Measurements from ENCODE around the gene ATP6V0C. TPM values are rescaled to one million over a fixed set of nuclear protein-coding genes. Genes with fewer than 3 reads are reported as not detected.

ATP6V0C gene
- total RNA-seq, 1 experiment from 2014 or later: 212 TPM

DNA sequence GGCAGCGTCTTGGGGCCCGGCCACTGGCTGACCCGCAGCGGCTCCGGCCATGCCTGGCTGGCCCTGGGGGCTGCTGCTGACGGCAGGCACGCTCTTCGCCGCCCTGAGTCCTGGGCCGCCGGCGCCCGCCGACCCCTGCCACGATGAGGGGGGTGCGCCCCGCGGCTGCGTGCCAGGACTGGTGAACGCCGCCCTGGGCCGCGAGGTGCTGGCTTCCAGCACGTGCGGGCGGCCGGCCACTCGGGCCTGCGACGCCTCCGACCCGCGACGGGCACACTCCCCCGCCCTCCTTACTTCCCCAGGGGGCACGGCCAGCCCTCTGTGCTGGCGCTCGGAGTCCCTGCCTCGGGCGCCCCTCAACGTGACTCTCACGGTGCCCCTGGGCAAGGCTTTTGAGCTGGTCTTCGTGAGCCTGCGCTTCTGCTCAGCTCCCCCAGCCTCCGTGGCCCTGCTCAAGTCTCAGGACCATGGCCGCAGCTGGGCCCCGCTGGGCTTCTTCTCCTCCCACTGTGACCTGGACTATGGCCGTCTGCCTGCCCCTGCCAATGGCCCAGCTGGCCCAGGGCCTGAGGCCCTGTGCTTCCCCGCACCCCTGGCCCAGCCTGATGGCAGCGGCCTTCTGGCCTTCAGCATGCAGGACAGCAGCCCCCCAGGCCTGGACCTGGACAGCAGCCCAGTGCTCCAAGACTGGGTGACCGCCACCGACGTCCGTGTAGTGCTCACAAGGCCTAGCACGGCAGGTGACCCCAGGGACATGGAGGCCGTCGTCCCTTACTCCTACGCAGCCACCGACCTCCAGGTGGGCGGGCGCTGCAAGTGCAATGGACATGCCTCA, 41.9 kb upstream of the ATP6V0C start (continued):
- TF ChIP-seq, protein P1, sequence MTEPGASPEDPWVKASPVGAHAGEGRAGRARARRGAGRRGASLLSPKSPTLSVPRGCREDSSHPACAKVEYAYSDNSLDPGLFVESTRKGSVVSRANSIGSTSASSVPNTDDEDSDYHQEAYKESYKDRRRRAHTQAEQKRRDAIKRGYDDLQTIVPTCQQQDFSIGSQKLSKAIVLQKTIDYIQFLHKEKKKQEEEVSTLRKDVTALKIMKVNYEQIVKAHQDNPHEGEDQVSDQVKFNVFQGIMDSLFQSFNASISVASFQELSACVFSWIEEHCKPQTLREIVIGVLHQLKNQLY (CRISPR knock-in tag; IDR thresholded peaks at IDR 0.05): no peak
- TF ChIP-seq PRRX2 (CRISPR knock-in tag; IDR thresholded peaks at IDR 0.05) (no peak), MXD4 (CRISPR knock-in tag; IDR thresholded peaks at IDR 0.05; ENCODE audit: borderline replicate concordance) (no peak), NFYB (CRISPR knock-in tag; conservative IDR thresholded peaks at IDR 0.05; ENCODE audit: low read depth) (no peak), ZNF219 (CRISPR knock-in tag; IDR thresholded peaks at IDR 0.05; ENCODE audit: borderline replicate concordance) (no peak; the same call in 1 of the 2 replicates), ZNF263 (CRISPR knock-in tag; IDR thresholded peaks at IDR 0.05; ENCODE audit: low read depth) (no peak), ZNF671 (CRISPR knock-in tag; IDR thresholded peaks at IDR 0.05) (no peak), SP1 (CRISPR knock-in tag; conservative IDR thresholded peaks at IDR 0.05) (no peak), JAZF1 (CRISPR knock-in tag; IDR thresholded peaks at IDR 0.05) (no peak), TP53 (CRISPR knock-in tag; IDR thresholded peaks at IDR 0.05) (no peak), SMAD3 (CRISPR knock-in tag; IDR thresholded peaks at IDR 0.05; ENCODE audit: borderline replicate concordance) (no peak), RORB (CRISPR knock-in tag; IDR thresholded peaks at IDR 0.05) (no peak), ZNF416 (CRISPR knock-in tag; IDR thresholded peaks at IDR 0.05) (no peak), ZNF138 (CRISPR knock-in tag; conservative IDR thresholded peaks at IDR 0.05) (no peak), FOXP1 (CRISPR knock-in tag; IDR thresholded peaks at IDR 0.05; ENCODE audit: borderline replicate concordance) (peak; percentile 70; the same call in 1 of the 2 replicates), FOXJ3 (CRISPR knock-in tag; IDR thresholded peaks at IDR 0.05; ENCODE audit: borderline replicate concordance) (no peak), TCF7 (CRISPR knock-in tag; IDR thresholded peaks at IDR 0.05; ENCODE audit: low read depth) (no peak), SOX15 (CRISPR knock-in tag; IDR thresholded peaks at IDR 0.05) (no peak), MYBL2 (CRISPR knock-in tag; IDR thresholded peaks at IDR 0.05) (no peak), SMAD4 (CRISPR knock-in tag; IDR thresholded peaks at IDR 0.05) (no peak)
- TF ChIP-seq, protein P2, sequence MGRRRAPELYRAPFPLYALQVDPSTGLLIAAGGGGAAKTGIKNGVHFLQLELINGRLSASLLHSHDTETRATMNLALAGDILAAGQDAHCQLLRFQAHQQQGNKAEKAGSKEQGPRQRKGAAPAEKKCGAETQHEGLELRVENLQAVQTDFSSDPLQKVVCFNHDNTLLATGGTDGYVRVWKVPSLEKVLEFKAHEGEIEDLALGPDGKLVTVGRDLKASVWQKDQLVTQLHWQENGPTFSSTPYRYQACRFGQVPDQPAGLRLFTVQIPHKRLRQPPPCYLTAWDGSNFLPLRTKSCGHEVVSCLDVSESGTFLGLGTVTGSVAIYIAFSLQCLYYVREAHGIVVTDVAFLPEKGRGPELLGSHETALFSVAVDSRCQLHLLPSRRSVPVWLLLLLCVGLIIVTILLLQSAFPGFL (CRISPR knock-in tag; IDR thresholded peaks at IDR 0.05; ENCODE audit: borderline replicate concordance): no peak
- TF ChIP-seq, protein P3, sequence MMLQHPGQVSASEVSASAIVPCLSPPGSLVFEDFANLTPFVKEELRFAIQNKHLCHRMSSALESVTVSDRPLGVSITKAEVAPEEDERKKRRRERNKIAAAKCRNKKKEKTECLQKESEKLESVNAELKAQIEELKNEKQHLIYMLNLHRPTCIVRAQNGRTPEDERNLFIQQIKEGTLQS (CRISPR knock-in tag; conservative IDR thresholded peaks at IDR 0.05): no peak
- TF ChIP-seq, protein P4, sequence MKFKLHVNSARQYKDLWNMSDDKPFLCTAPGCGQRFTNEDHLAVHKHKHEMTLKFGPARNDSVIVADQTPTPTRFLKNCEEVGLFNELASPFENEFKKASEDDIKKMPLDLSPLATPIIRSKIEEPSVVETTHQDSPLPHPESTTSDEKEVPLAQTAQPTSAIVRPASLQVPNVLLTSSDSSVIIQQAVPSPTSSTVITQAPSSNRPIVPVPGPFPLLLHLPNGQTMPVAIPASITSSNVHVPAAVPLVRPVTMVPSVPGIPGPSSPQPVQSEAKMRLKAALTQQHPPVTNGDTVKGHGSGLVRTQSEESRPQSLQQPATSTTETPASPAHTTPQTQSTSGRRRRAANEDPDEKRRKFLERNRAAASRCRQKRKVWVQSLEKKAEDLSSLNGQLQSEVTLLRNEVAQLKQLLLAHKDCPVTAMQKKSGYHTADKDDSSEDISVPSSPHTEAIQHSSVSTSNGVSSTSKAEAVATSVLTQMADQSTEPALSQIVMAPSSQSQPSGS (CRISPR knock-in tag; IDR thresholded peaks at IDR 0.05; ENCODE audit: borderline replicate concordance, low read depth): no peak
- TF ChIP-seq, protein P5, sequence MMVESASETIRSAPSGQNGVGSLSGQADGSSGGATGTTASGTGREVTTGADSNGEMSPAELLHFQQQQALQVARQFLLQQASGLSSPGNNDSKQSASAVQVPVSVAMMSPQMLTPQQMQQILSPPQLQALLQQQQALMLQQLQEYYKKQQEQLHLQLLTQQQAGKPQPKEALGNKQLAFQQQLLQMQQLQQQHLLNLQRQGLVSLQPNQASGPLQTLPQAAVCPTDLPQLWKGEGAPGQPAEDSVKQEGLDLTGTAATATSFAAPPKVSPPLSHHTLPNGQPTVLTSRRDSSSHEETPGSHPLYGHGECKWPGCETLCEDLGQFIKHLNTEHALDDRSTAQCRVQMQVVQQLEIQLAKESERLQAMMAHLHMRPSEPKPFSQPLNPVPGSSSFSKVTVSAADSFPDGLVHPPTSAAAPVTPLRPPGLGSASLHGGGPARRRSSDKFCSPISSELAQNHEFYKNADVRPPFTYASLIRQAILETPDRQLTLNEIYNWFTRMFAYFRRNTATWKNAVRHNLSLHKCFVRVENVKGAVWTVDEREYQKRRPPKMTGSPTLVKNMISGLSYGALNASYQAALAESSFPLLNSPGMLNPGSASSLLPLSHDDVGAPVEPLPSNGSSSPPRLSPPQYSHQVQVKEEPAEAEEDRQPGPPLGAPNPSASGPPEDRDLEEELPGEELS (CRISPR knock-in tag; IDR thresholded peaks at IDR 0.05): peak; percentile 74
- TF ChIP-seq, protein P6, sequence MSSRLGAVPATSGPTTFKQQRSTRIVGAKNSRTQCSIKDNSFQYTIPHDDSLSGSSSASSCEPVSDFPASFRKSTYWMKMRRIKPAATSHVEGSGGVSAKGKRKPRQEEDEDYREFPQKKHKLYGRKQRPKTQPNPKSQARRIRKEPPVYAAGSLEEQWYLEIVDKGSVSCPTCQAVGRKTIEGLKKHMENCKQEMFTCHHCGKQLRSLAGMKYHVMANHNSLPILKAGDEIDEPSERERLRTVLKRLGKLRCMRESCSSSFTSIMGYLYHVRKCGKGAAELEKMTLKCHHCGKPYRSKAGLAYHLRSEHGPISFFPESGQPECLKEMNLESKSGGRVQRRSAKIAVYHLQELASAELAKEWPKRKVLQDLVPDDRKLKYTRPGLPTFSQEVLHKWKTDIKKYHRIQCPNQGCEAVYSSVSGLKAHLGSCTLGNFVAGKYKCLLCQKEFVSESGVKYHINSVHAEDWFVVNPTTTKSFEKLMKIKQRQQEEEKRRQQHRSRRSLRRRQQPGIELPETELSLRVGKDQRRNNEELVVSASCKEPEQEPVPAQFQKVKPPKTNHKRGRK (CRISPR knock-in tag; IDR thresholded peaks at IDR 0.05; ENCODE audit: borderline replicate concordance): no peak
- TF ChIP-seq, protein P7, sequence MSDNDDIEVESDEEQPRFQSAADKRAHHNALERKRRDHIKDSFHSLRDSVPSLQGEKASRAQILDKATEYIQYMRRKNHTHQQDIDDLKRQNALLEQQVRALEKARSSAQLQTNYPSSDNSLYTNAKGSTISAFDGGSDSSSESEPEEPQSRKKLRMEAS (CRISPR knock-in tag; IDR thresholded peaks at IDR 0.05): peak; percentile 83; the same call in 1 of the 2 replicates
- TF ChIP-seq, protein P8, sequence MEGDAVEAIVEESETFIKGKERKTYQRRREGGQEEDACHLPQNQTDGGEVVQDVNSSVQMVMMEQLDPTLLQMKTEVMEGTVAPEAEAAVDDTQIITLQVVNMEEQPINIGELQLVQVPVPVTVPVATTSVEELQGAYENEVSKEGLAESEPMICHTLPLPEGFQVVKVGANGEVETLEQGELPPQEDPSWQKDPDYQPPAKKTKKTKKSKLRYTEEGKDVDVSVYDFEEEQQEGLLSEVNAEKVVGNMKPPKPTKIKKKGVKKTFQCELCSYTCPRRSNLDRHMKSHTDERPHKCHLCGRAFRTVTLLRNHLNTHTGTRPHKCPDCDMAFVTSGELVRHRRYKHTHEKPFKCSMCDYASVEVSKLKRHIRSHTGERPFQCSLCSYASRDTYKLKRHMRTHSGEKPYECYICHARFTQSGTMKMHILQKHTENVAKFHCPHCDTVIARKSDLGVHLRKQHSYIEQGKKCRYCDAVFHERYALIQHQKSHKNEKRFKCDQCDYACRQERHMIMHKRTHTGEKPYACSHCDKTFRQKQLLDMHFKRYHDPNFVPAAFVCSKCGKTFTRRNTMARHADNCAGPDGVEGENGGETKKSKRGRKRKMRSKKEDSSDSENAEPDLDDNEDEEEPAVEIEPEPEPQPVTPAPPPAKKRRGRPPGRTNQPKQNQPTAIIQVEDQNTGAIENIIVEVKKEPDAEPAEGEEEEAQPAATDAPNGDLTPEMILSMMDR (IDR thresholded peaks at IDR 0.05): no peak
- TF ChIP-seq, protein P9, sequence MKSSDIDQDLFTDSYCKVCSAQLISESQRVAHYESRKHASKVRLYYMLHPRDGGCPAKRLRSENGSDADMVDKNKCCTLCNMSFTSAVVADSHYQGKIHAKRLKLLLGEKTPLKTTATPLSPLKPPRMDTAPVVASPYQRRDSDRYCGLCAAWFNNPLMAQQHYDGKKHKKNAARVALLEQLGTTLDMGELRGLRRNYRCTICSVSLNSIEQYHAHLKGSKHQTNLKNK (CRISPR knock-in tag; IDR thresholded peaks at IDR 0.05): no peak
- TF ChIP-seq, protein P10, sequence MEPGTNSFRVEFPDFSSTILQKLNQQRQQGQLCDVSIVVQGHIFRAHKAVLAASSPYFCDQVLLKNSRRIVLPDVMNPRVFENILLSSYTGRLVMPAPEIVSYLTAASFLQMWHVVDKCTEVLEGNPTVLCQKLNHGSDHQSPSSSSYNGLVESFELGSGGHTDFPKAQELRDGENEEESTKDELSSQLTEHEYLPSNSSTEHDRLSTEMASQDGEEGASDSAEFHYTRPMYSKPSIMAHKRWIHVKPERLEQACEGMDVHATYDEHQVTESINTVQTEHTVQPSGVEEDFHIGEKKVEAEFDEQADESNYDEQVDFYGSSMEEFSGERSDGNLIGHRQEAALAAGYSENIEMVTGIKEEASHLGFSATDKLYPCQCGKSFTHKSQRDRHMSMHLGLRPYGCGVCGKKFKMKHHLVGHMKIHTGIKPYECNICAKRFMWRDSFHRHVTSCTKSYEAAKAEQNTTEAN (CRISPR knock-in tag; IDR thresholded peaks at IDR 0.05): no peak
